IMR-90 (cell line): ENCODE data around the gene SH2D6. TPM values are rescaled to one million over a fixed set of nuclear protein-coding genes. Genes with fewer than 3 reads are reported as not detected.
A peak's percentile ranks its signal among the peaks of the same experiment; 100 is the strongest.

Source experiments
- ATAC-seq: fragments of 200-7000 bp; cut with Tn5 transposase; 2 replicates; pipeline ENCODE4 v1.9.1; 2020; ENCODE audit warnings: low read depth, mild to moderate bottlenecking, moderate library complexity
- BruUV-seq: library from RNA; stranded (reverse); fragments of 400-500 nt; replicated peaks from 2 replicates; lab custom pipeline; 2021; lab: Mats Ljungman, UMichigan
- CTCF ChIA-PET: fragments of 300-600 bp; formaldehyde crosslinking; extraction: SDS; loops from one replicate; lab custom pipeline; 2021; ENCODE audit warnings: antibody characterized with exemption; lab: Yijun Ruan, JAX
- POLR2A ChIA-PET: fragments of 300-600 bp; sonication (Branson Sonifier 250); formaldehyde crosslinking; loops from one replicate; lab custom pipeline; 2022; ENCODE audit warnings: antibody characterized with exemption; ENCODE audit not compliant: unreplicated experiment; lab: Charles Lee
- DNase-seq: peaks from one replicate; pipeline ENCODE4 v3.0.0; 2013
- H2AFZ ChIP-seq: replicated peaks from 2 replicates; pipeline ENCODE3; 2013; ENCODE audit warnings: low read length, mild to moderate bottlenecking; ENCODE audit not compliant: poor library complexity
- H2AK5ac ChIP-seq: 2 replicates; pipeline ENCODE4 v1.6.1; 2013; ENCODE audit warnings: low read depth, low read length, inconsistent platforms
- H2AK9ac ChIP-seq: replicated peaks from 2 replicates; pipeline ENCODE3; 2013; ENCODE audit warnings: mild to moderate bottlenecking, low read depth, low read length, moderate library complexity; ENCODE audit not compliant: poor library complexity
- H2BK120ac ChIP-seq: 2 replicates; pipeline ENCODE4 v1.6.1; 2013; ENCODE audit warnings: low read depth, low read length, inconsistent platforms
- H2BK15ac ChIP-seq: 3 replicates; pipeline ENCODE4 v1.6.1; 2013; ENCODE audit warnings: low read depth, low read length, inconsistent platforms
- H2BK20ac ChIP-seq: 2 replicates; pipeline ENCODE4 v1.6.1; 2013; ENCODE audit warnings: low read depth, mild to moderate bottlenecking, inconsistent platforms, low read length, moderate library complexity
- H2BK5ac ChIP-seq: 2 replicates; pipeline ENCODE4 v1.6.1; 2013; ENCODE audit warnings: mild to moderate bottlenecking, low read depth, low read length, inconsistent platforms; ENCODE audit not compliant: poor library complexity, severe bottlenecking
- H3K14ac ChIP-seq: replicated peaks from 2 replicates; pipeline ENCODE4 v1.6.1; 2013; ENCODE audit warnings: low read depth, low read length, inconsistent platforms
- H3K18ac ChIP-seq: 2 replicates; pipeline ENCODE4 v1.6.1; 2013; ENCODE audit warnings: low read depth, low read length, control low read depth
- H3K23ac ChIP-seq: 2 replicates; pipeline ENCODE4 v1.6.1; 2013; ENCODE audit warnings: low read depth, low read length, inconsistent platforms
- H3K27ac ChIP-seq: 2 replicates; pipeline ENCODE4 v1.5.1; 2013; ENCODE audit warnings: mild to moderate bottlenecking, control low read depth, low read length; ENCODE audit not compliant: insufficient read depth
- H3K27me3 ChIP-seq: 2 replicates; pipeline ENCODE4 v1.6.1; 2013; ENCODE audit warnings: low read length; ENCODE audit not compliant: control insufficient read depth, insufficient read depth
- H3K36me3 ChIP-seq: 2 replicates; pipeline ENCODE4 v1.6.1; 2013; ENCODE audit warnings: low read length, mixed read lengths; ENCODE audit not compliant: control insufficient read depth, insufficient read depth
- H3K4ac ChIP-seq: 2 replicates; pipeline ENCODE4 v1.6.1; 2013; ENCODE audit warnings: low read depth, low read length, inconsistent platforms
- H3K4me1 ChIP-seq: 2 replicates; pipeline ENCODE4 v1.6.1; 2013; ENCODE audit warnings: low read length, mixed read lengths; ENCODE audit not compliant: control insufficient read depth, insufficient read depth
- H3K4me2 ChIP-seq: 2 replicates; pipeline ENCODE4 v1.6.1; 2013; ENCODE audit warnings: low read depth, mild to moderate bottlenecking, control low read depth, low read length, moderate library complexity
- H3K4me3 ChIP-seq: 2 replicates; pipeline ENCODE4 v1.5.1; 2013; ENCODE audit warnings: low read depth, mild to moderate bottlenecking, control low read depth, low read length, moderate library complexity; ENCODE audit not compliant: insufficient read depth
- H3K56ac ChIP-seq: 2 replicates; pipeline ENCODE4 v1.6.1; 2013; ENCODE audit warnings: low read length, inconsistent platforms; ENCODE audit not compliant: insufficient read depth; ENCODE audit errors: extremely low read depth
- H3K79me1 ChIP-seq, 2 experiments: 2 replicates each; pipeline ENCODE4 v1.6.1; 2013; ENCODE audit warnings: low read length in 2 of 2, inconsistent platforms in 1 of 2, low read depth in 1 of 2
- H3K9ac ChIP-seq: 2 replicates; pipeline ENCODE4 v1.6.1; 2013; ENCODE audit warnings: low read depth, low read length, control low read depth
- H3K9me1 ChIP-seq: 2 replicates; pipeline ENCODE4 v1.6.1; 2013; ENCODE audit warnings: low read length, inconsistent platforms; ENCODE audit not compliant: insufficient read depth
- H3K9me3 ChIP-seq: 2 replicates; pipeline ENCODE4 v1.6.1; 2013; ENCODE audit warnings: low read length; ENCODE audit not compliant: control insufficient read depth, insufficient read depth
- H4K20me1 ChIP-seq: 2 replicates; pipeline ENCODE4 v1.6.1; 2013; ENCODE audit warnings: low read length, inconsistent platforms; ENCODE audit not compliant: insufficient read depth
- H4K5ac ChIP-seq: 2 replicates; pipeline ENCODE4 v1.6.1; 2013; ENCODE audit warnings: mild to moderate bottlenecking, low read depth, low read length, control low read depth
- H4K8ac ChIP-seq, 2 experiments: 2 replicates each; pipeline ENCODE4 v1.6.1; 2013; ENCODE audit warnings: low read depth in 2 of 2, low read length in 2 of 2, control low read depth in 1 of 2, inconsistent platforms in 1 of 2
- H4K91ac ChIP-seq: 2 replicates; pipeline ENCODE4 v1.6.1; 2013; ENCODE audit warnings: low read depth, low read length, inconsistent platforms; ENCODE audit not compliant: insufficient read depth
- BHLHE40 ChIP-seq: fragments of 150-350 bp; IDR thresholded peaks from 2 replicates; pipeline ENCODE4 v1.6.1; 2016; ENCODE audit warnings: mild to moderate bottlenecking, low read depth, low read length
- CHD1 ChIP-seq: IDR thresholded peaks from 2 replicates; pipeline ENCODE4 v1.6.1; 2012; ENCODE audit warnings: low read depth, low read length, improper control_type of control experiment
- CTCF ChIP-seq: conservative IDR thresholded peaks from 2 replicates; pipeline ENCODE4 v1.5.1; 2012; ENCODE audit warnings: mild to moderate bottlenecking, low read depth, low read length, improper control_type of control experiment
- FOS ChIP-seq: fragments of 150-350 bp; IDR thresholded peaks from 2 replicates; pipeline ENCODE4 v1.6.1; 2016; ENCODE audit warnings: low read depth, low read length
- MAFK ChIP-seq: IDR thresholded peaks from 2 replicates; pipeline ENCODE4 v1.6.1; 2012; ENCODE audit warnings: low read depth, low read length, improper control_type of control experiment
- MAZ ChIP-seq: IDR thresholded peaks from 2 replicates; pipeline ENCODE4 v1.6.1; 2012; ENCODE audit warnings: low read depth, mild to moderate bottlenecking, low read length, improper control_type of control experiment, moderate library complexity, borderline replicate concordance
- MXI1 ChIP-seq: IDR thresholded peaks from 2 replicates; pipeline ENCODE4 v1.6.1; 2012; ENCODE audit warnings: low read depth, mild to moderate bottlenecking, low read length, moderate library complexity, borderline replicate concordance
- NFE2L2 ChIP-seq: fragments of 150-350 bp; IDR thresholded peaks from 2 replicates; pipeline ENCODE4 v1.6.1; 2016; ENCODE audit warnings: low read depth, mild to moderate bottlenecking, low read length
- POLR2A ChIP-seq: IDR thresholded peaks from 2 replicates; pipeline ENCODE4 v1.6.1; 2012; ENCODE audit warnings: mild to moderate bottlenecking, low read depth, low read length
- RCOR1 ChIP-seq: IDR thresholded peaks from 2 replicates; pipeline ENCODE4 v1.6.1; 2012; ENCODE audit warnings: mild to moderate bottlenecking, low read length, improper control_type of control experiment; ENCODE audit not compliant: insufficient replicate concordance
- RFX5 ChIP-seq: IDR thresholded peaks from 2 replicates; pipeline ENCODE4 v1.8.0; 2012; ENCODE audit warnings: low read depth, mild to moderate bottlenecking, low read length, moderate library complexity
- SMC3 ChIP-seq: fragments of 150-350 bp; IDR thresholded peaks from 2 replicates; pipeline ENCODE4 v1.6.1; 2016; ENCODE audit warnings: low read depth, mild to moderate bottlenecking, antibody characterized with exemption, low read length, moderate library complexity
- USF2 ChIP-seq: fragments of 150-350 bp; IDR thresholded peaks from 2 replicates; pipeline ENCODE4 v1.6.1; 2017; ENCODE audit warnings: mild to moderate bottlenecking, antibody characterized with exemption, low read length, low read depth
- WGBS, 2 experiments: methylation state at CpG; one replicate each; pipeline versions ENCODE4 v1.1.5 to v1.1.7; 2013; ENCODE audit warnings: missing lambda C conversion rate in 2 of 2; ENCODE audit not compliant: insufficient read length in 1 of 2; ENCODE audit errors: extremely low coverage in 2 of 2; 5-methylcytosine and 5-hydroxymethylcytosine counted together
- dilution Hi-C: fragments of 300-500 bp; cut with HindIII; formaldehyde crosslinking; loops from one replicate; pipeline ENCODE4 v1.14.3; 2018; ENCODE audit warnings: low sequenced_read_pairs; ENCODE audit not compliant: unreplicated experiment
- in situ Hi-C: fragments of 300-500 bp; cut with MboI; formaldehyde crosslinking; loops from 3 replicates; pipeline ENCODE4 v1.14.3; 2019; ENCODE audit warnings: low sequenced_read_pairs, inconsistent platforms, mixed read lengths
- intact Hi-C: fragments of 100-400 bp; cut with micrococcal nuclease; formaldehyde crosslinking; loops from 2 replicates; pipeline ENCODE4 v1.10.0; 2022
- polyA plus RNA-seq, 3 experiments: library from polyadenylated mRNA; depleted of rRNA; stranded (reverse); fragments of >200 nt; gene quantifications; 2 replicates each; pipeline ENCODE4 v1.2.3, GENCODE V29; 2012; ENCODE audit warnings: low replicate concordance in 1 of 3
- total RNA-seq: library from RNA; depleted of rRNA; stranded (reverse); fragments of >200 nt; gene quantifications from 2 replicates; pipeline ENCODE4 v1.2.3, GENCODE V29; 2012

The SH2D6 gene
- total and polyA plus RNA-seq, 2 of the 4 experiments (the other 2 are of a cell fraction) = 0.32 to 0.36 TPM

- Histone ChIP-seq H3K23ac (peak overlapping the region; percentile 72), H3K9me3 (no peaks in the 10 kb centered on the region), H2BK5ac (peak overlapping the region; percentile 83), H4K8ac (peak overlapping the region; percentile 95 to 97), H3K18ac (peak overlapping the region; percentile 97), H3K36me3 (no peaks in the 10 kb centered on the region), H2AFZ (peak overlapping the region; percentile 94), H2AK5ac (peak overlapping the region; percentile 87), H3K4me3 (peak overlapping the region; percentile 29; the same call in 1 of the 2 replicates), H3K9me1 (peaks cover 19% of the 10 kb centered on the region; the same call in 1 of the 2 replicates), H3K4me1 (peaks cover 29% of the 10 kb centered on the region), H2BK120ac (peak overlapping the region; percentile 92), H2BK15ac (peak overlapping the region; percentile 79; the same call in 2 of the 3 replicates), H2BK20ac (peak overlapping the region; percentile 73), H3K4me2 (peak overlapping the region; percentile 92), H4K20me1 (no peaks in the 10 kb centered on the region), H3K4ac (peak overlapping the region; percentile 99), H3K14ac (peak overlapping the region; percentile 95), H4K5ac (peak overlapping the region; percentile 99), H2AK9ac (peak overlapping the region; percentile 95), H4K91ac (peak overlapping the region; percentile 90), H3K56ac (peak overlapping the region; percentile 40), H3K27me3 (no peaks in the 10 kb centered on the region), H3K79me1 (peaks cover 0 to 10% of the 10 kb centered on the region in 2 experiments; a peak in 1 of 4 replicates), H3K9ac (peak overlapping the region; percentile 74), H3K27ac (peak overlapping the region; percentile 79)
- CTCF ChIA-PET = interaction anchor here (0.6 to 0.7 kb wide), 2 partner anchors 17 to 114 kb away, joined by 3 read pairs; no protein-coding TSS in a partner anchor
- intact Hi-C loops = no loop called here
- DNase-seq (peak; percentile 77), ATAC-seq (peak; percentile 63)
- no TSS peak for BruUV-seq
- WGBS, 2 experiments = 8% methylated on average over 23 of the region's 64 CpGs; no CpG with 5 or more reads in 1 of the 2 experiments
- dilution Hi-C loops = no loop called here
- TF ChIP-seq CHD1 (no peak), RCOR1 (no peak), USF2 (peak; percentile 94), NFE2L2 (peak; percentile 90), MAZ (peak; percentile 63; the same call in 1 of the 2 replicates), RFX5 (no peak), SMC3 (no peak), POLR2A (peak; percentile 78), BHLHE40 (peak; percentile 65; the same call in 1 of the 2 replicates), MXI1 (peak; percentile 69; the same call in 1 of the 2 replicates), MAFK (peak; percentile 38; the same call in 1 of the 2 replicates), CTCF (no peak), FOS (0 out of 2 replicates have a peak, but pooled peaks have one; percentile 6)
- in situ Hi-C loops = no loop called here
- POLR2A ChIA-PET = interaction anchor here (0.6 to 2.0 kb wide), 5 partner anchors 9 to 159 kb away, joined by 3 to 14 read pairs (median 7); partner anchors contain the start of gene MAT2A
Observed at GRCh38 chr2:85437488-85438200, 19.1 kb downstream of the SH2D6 start.
